Stimulated activated naive CD4-positive, alpha-beta T cell (primary cell): Measurements from ENCODE around the gene TRIP12.
A peak's percentile ranks its signal among the peaks of the same experiment; 100 is the strongest.
"Not testable (repeated sequence)": the region's sequence is repeated elsewhere in the genome, so short reads cannot be mapped to it uniquely, and the experiment has no call there.

ENCODE experiments used
- DNase-seq, 6 experiments: peaks; one replicate each; lab custom pipeline; 2025; lab: John Stamatoyannopoulos, UW

Gene TRIP12

GRCh38 chr2:229831805-229832509 lies 89.9 kb downstream of the TRIP12 start:
- DNase-seq: no peak

- no peak for DNase-seq
Measured at GRCh38 chr2:229825476-229825875, 96.3 kb downstream of the TRIP12 start.

- DNase-seq: no peak
Measured at GRCh38 chr2:229821316-229821715, 100.5 kb downstream of the TRIP12 start.

DNA sequence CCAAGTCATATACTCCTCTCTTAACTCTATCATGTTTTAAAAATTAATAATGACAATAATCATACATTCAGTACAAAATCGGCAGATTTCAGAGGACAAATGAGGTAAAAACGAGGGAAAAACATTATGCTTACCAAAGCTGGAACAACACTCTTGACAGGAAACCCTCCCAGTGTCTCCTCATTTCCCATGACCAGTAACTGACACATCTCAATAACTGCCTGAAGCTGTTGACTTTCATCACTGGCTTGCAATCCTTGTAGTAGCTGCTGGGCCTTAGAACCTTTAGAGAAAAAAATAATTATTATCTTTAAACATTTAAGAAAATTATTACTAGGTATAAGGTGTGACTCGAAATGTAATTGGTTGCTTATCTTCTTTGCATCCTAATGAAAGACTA lies 103.6 kb downstream of the TRIP12 start:
- DNase-seq: no peak

- DNase-seq: no peak
Measured at GRCh38 chr2:229815858-229816257, 106.0 kb downstream of the TRIP12 start.

DNA sequence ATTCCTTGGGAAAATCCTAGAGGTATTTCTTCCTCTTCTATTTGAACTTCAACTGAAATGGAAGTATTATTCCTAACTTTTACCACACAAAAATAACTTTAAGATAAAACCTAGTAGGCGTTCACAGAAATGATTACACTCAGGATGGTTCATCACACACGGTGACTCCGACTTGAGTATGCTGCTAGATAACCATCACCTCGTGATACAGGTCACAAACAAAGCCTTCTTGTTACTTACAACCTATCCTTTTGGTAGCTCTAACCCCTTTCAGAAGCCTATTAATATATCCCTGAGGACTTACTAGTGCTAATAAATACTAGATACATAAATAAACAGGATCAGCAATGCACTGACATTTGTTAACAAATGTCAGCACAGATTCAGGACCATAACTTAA lies 106.5 kb downstream of the TRIP12 start:
- DNase-seq: no peak

DNA sequence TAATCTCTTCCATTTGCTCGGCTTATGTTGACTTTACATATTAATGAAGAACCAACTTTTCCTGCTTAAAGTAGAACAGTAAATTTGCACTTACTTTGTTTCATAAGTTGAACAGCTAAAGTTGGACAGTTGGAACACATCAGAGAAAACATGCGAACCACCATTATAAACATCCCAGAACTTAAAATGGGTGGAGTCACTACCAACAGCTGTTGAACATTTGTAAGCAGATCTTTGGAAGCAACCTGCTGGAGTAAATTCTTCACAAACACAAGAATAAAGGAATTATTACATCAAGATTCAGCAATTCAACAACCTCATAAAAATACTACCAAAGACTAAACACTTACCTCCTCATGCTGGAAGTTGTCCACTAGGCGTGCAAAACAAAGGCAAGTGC lies 111.0 kb downstream of the TRIP12 start:
- no peak for DNase-seq

DNA sequence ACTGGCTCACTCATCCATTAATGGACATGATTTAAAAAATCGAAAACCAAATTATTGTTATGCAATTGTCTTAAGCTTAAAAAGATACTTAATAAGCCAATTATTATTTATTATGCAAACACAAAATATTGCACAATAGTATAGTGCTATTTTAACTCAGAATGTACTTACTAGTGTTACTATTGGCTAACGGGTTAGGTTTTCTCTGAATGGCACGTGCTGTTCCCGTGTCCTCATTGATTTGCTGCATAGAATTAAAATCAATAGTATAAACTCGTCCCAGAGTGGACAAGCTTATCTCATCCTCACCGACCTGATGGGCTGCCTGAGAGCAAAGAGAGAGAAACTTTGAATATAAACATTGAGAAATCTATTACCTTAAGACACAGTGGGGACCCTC lies 116.2 kb downstream of the TRIP12 start:
- no peak for DNase-seq

GRCh38 chr2:229802785-229803184 lies 119.0 kb downstream of the TRIP12 start:
- DNase-seq: no peak

GRCh38 chr2:229800997-229801754 lies 120.6 kb downstream of the TRIP12 start:
- peak; percentile 29 to 78 (median 54) for DNase-seq

GRCh38 chr2:229798446-229799155 lies 123.2 kb downstream of the TRIP12 start:
- no peak for DNase-seq

GRCh38 chr2:229795058-229795457 lies 126.8 kb downstream of the TRIP12 start:
- no peak for DNase-seq

DNA sequence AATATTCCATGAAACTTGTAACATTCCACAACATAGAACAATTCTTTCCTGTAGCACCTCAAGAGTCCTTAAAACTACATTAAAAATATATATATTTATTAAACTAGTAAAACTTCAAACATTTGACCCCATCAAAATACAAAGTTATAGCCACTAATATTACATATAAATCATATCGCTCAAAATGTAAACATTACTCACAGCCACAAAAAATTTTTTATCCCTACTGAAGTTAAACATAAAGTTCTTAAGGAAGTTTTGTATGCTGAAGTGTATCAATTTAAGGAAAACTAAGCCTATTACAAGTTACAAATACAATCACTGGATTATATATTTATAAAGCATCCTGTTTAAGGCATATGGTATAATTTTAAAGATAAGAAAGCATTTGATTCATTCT lies 127.2 kb downstream of the TRIP12 start:
- no peak for DNase-seq

- not testable (repeated sequence) for DNase-seq
Measured at GRCh38 chr2:229786289-229786688, 135.5 kb downstream of the TRIP12 start.

GRCh38 chr2:229784791-229785190 lies 137.0 kb downstream of the TRIP12 start:
- no peak for DNase-seq

- DNase-seq: no peak
Measured at GRCh38 chr2:229783108-229783721, 138.6 kb downstream of the TRIP12 start.

- peak in 2 of 6 experiments; percentile 40 to 59 for DNase-seq
Measured at GRCh38 chr2:229780856-229781773, 140.7 kb downstream of the TRIP12 start.

GRCh38 chr2:229779650-229780049 lies 142.2 kb downstream of the TRIP12 start:
- DNase-seq: no peak

DNA sequence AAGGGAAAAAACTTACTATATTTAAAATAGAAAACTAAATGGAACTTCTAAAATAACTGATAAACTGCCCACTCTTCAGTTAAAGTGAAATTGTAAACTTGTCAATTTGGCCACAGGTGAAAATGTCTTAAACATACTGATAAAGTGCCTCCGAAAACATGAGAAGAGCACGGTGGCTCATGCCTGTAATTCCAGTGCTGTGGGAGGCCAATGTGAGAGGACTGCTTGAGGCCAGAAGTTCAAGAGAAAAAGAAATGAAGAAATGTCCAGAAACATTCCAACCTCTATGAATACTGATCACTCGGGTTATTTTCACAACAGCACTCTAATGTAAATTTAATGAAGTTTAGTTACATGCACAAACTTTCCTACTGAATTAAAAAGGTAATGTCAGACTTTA lies 144.1 kb downstream of the TRIP12 start:
- no peak for DNase-seq

GRCh38 chr2:229775614-229776313 lies 146.0 kb downstream of the TRIP12 start:
- DNase-seq: no peak

GRCh38 chr2:229774237-229774636 lies 147.6 kb downstream of the TRIP12 start:
- DNase-seq: no peak
